ENCODE data around the gene SKIC2.
"Not testable (repeated sequence)": the region's sequence is repeated elsewhere in the genome, so short reads cannot be mapped to it uniquely, and the experiment has no call there.

Gene SKIC2

DNA sequence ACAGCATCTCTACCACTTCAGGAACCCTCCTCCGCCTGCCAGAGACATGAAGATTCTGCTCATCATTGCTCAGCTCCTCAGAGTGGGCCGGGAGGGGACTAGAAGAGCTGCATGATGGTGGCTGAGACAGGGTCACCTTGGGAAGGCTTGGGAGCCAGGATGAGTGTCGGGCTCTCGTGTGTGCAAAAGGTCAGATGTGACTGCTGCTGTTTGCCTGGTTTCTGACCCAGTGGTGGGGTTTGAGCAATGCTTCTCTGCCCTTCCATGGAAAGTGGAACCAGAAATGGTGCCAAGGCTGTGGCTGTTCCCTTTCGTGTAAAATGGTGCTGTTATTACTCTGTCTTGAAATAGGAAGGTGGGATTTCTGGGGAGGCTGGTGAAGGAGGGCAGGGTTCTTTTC, 54.8 kb downstream of the SKIC2 start:
- H3K36me3 ChIP-seq (ENCODE audit: insufficient read depth, low read length); H3K9ac ChIP-seq (ENCODE audit: low read depth, low read length); H3K9me3 ChIP-seq (ENCODE audit: control insufficient read depth, insufficient read depth, low read length): not testable (repeated sequence)

DNA sequence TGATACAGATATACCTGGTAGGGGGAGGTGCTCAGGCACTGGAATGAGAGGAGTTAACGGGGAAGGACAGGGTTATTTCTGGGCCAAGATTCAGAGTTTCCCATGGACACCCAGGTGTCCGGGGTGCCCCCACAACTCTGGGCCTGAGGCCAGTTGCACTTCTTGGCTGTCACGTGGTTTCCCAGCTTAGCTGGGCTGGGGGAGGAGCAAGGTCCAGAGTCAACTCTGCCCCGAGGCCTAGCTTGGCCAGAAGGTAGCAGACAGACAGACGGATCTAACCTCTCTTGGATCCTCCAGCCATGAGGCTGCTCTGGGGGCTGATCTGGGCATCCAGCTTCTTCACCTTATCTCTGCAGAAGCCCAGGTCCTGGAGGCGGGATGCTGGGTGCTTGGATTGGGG, 55.6 kb downstream of the SKIC2 start, which contains the start of gene C4B:
C4B (plus strand) TSS at position 249 of the 400 bp plus-strand sequence; CDS start at position 300, 51 bp downstream.
- not testable (repeated sequence) for H3K36me3 ChIP-seq (ENCODE audit: insufficient read depth, low read length); H3K9ac ChIP-seq (ENCODE audit: low read depth, low read length); H3K9me3 ChIP-seq (ENCODE audit: control insufficient read depth, insufficient read depth, low read length); H3K4me1 ChIP-seq (ENCODE audit: insufficient read depth, low read length)

More for the DNA sequence above, 54.8 kb downstream of the SKIC2 start:
- H3K4me1 ChIP-seq (ENCODE audit: insufficient read depth, low read length): not testable (repeated sequence)

Data from ES-I3 (cell line).